ENCODE measurements around the gene STK32C.

STK32C gene

GRCh38 chr10:132307823-132308586 lies at the start of gene STK32C:
TSS of gene STK32C (minus strand) at chr10:132307950. CDS start at chr10:132307833, 117 bp downstream.
- peak in 55 of 56 donors; percentile 67 to 97 (median 91) for DNase-seq

- DNase-seq = no peak
These were observed 49.0 kb upstream of the STK32C start for GRCh38 chr10:132356621-132357195.

GRCh38 chr10:132355754-132356153 lies 48.0 kb upstream of the STK32C start:
- DNase-seq = no peak

GRCh38 chr10:132355297-132355696 lies 47.5 kb upstream of the STK32C start:
- DNase-seq = no peak

GRCh38 chr10:132354356-132355094 lies 46.8 kb upstream of the STK32C start:
- DNase-seq = peak in 1 of 56 donors; percentile 27

- DNase-seq = no peak
These were observed 46.0 kb upstream of the STK32C start for GRCh38 chr10:132353456-132354355.

GRCh38 chr10:132352462-132353308 lies 44.9 kb upstream of the STK32C start:
- DNase-seq = peak in 40 of 56 donors; percentile 7 to 83 (median 39)

GRCh38 chr10:132351611-132352010 lies 43.9 kb upstream of the STK32C start:
- no peak for DNase-seq

- DNase-seq = no peak
These were observed 43.2 kb upstream of the STK32C start for GRCh38 chr10:132350946-132351345.

DNA sequence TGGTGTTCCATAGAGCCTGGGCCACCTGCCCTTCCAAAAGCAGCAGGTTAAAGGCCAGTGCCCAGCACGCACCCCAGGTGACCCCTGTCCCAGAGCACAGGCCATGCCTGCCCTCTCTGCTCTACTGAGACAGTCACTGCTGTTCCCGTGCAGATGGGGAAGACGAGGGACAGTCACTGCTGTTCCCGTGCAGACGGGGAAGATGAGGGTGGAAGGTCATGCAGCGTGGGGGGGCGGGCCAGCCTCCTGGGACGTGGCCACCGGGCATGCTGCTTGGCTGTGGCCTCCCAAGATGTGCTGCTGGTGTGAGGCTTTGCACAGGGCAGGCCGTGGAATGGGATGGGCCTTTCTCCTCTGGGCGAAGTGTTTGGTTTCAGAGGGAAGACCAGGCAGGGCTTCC lies 42.6 kb upstream of the STK32C start:
- no peak for DNase-seq

DNA sequence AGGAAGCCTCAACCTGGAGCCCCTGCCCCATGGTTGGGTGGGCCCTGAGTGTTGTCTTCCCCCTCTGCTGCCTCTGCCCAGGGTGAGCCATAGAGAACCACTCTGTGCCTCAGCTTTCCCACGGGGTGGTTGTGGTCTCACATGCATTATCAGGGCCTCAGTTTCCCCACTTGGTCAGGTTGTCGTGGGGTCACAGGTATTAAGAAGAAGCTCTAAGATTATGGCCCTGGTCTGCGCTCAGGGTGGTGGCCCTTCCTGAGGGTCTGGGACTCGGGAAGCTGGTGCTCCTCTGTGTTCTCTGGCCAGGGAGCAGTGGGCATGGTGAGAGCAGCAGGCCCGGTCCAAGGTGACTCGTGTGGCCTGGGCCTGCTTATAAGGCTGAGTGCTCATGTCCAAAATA lies 42.0 kb upstream of the STK32C start:
- DNase-seq = no peak

- no peak for DNase-seq
These were observed 40.1 kb upstream of the STK32C start for GRCh38 chr10:132347931-132348267.

GRCh38 chr10:132347211-132347930 lies 39.6 kb upstream of the STK32C start:
- DNase-seq = no peak

GRCh38 chr10:132346806-132347205 lies 39.1 kb upstream of the STK32C start:
- DNase-seq = no peak

GRCh38 chr10:132345345-132345744 lies 37.6 kb upstream of the STK32C start:
- no peak for DNase-seq

DNA sequence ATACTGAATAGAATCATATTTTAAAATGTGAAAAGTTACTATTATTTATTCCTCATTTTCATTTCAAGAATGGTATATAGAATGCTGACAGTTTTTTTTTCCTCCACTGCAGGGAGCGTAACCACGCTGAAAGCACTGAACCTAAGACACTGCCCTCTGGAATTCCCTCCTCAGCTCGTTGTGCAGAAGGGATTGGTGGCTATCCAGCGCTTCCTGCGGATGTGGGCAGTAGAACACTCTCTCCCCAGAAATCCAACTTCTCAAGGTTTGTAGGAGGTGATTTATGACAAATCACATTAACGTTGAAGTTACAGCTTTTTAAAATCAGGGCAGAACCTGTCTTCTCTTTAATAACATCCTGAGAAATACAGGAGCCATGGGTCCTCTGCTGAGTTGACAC lies 36.6 kb upstream of the STK32C start:
- DNase-seq = no peak

GRCh38 chr10:132342553-132342952 lies 34.8 kb upstream of the STK32C start:
- no peak for DNase-seq

DNA sequence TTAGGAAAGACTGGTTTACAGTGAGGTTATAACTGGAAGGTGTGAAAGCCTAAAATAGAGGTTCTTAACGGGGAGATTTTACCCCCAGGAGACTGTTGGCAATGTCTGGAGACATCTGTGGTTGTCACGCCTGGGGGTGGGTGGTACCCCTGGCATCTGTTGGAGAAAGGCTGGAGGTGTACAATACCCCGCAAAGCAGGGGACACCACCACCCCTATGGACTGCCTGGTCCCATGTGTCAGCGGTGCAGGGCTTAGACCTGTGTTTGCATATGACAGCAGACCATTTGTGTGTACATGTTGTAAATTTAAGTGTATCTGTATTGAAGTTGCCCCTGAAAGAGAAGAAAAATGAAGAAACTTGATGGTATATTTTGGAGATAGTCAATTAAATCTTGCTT lies 34.0 kb upstream of the STK32C start:
- DNase-seq = no peak

DNA sequence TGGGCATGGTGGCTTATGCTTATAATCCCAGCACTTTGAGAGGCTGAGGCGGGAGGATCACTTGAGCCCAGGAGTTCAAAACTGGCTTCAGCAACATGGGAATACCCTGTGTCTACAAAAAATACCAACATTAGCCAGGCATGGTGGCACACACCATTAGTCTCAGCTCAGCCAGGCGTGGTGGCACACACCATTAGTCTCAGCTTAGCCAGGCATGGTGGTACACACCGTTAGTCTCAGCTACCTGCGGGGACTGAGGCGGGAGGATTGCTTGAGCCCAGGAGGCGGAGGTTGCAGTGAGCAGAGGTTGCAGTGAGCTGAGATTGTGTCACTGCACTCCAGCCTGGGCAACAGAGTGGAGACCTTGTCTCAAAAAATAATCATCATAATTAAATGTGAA lies 33.3 kb upstream of the STK32C start:
- no peak for DNase-seq

DNA sequence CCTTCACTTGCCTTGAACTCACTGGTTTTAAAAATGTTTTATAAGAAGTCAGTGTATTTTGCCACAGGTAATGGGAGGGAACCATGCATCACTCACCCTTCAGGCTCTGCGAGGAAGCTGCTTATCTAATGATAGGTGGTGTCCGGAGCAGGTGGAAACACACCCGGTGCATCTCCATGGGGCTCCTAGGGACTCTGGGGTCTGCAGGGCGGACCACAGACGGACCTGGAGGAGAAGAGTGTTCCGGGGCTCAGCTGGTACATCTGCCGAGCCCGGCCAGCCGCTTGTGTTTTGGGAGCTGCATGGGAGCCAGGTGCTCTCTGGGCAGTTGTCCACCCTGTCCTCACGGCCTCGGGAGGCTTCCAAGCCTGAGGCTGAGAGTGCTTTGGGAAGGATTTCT lies 31.5 kb upstream of the STK32C start:
- DNase-seq = no peak

Data from amygdala (tissue), 56 donors.